GM18907 (cell line): Measurements from ENCODE around the gene VSTM2L.

Experiments
- ATAC-seq: cut with Tn5 transposase; IDR thresholded peaks from one replicate; pipeline ENCODE4 v1.9.1; 2021; ENCODE audit warnings: mild to moderate bottlenecking, moderate library complexity; ENCODE audit not compliant: unreplicated experiment

VSTM2L gene

GRCh38 chr20:37934634-37935375, 31.9 kb downstream of the VSTM2L start:
- ATAC-seq: no peak

GRCh38 chr20:37935435-37935834, 32.5 kb downstream of the VSTM2L start:
- no peak for ATAC-seq

GRCh38 chr20:37936041-37936440, 33.1 kb downstream of the VSTM2L start:
- no peak for ATAC-seq

GRCh38 chr20:37936451-37936850, 33.5 kb downstream of the VSTM2L start:
- no peak for ATAC-seq

GRCh38 chr20:37937686-37938085, 34.8 kb downstream of the VSTM2L start:
- ATAC-seq: no peak

GRCh38 chr20:37938181-37938750, 35.3 kb downstream of the VSTM2L start:
- no peak for ATAC-seq

- no peak for ATAC-seq
Measured at GRCh38 chr20:37938954-37939353, 36.0 kb downstream of the VSTM2L start.

- ATAC-seq: no peak
Measured at GRCh38 chr20:37939701-37940560, 37.0 kb downstream of the VSTM2L start.

- ATAC-seq: no peak
Measured at GRCh38 chr20:37940858-37941257, 37.9 kb downstream of the VSTM2L start.

- ATAC-seq: no peak
Measured at GRCh38 chr20:37941332-37941731, 38.4 kb downstream of the VSTM2L start.

- ATAC-seq: no peak
Measured at GRCh38 chr20:37941992-37942391, 39.1 kb downstream of the VSTM2L start.

- ATAC-seq: no peak
Measured at GRCh38 chr20:37943033-37943432, 40.1 kb downstream of the VSTM2L start.

- ATAC-seq: no peak
Measured at GRCh38 chr20:37943501-37944455, 40.9 kb downstream of the VSTM2L start.

GRCh38 chr20:37944456-37944981, 41.6 kb downstream of the VSTM2L start:
- no peak for ATAC-seq

- ATAC-seq: no peak
Measured at GRCh38 chr20:37945091-37945547, 42.2 kb downstream of the VSTM2L start.

GRCh38 chr20:37946946-37947345, 44.0 kb downstream of the VSTM2L start:
- ATAC-seq: no peak

- no peak for ATAC-seq
Measured at GRCh38 chr20:37947943-37948342, 45.0 kb downstream of the VSTM2L start.

GRCh38 chr20:37948956-37949355, 46.0 kb downstream of the VSTM2L start:
- ATAC-seq: no peak

GRCh38 chr20:37954190-37954589, 51.3 kb downstream of the VSTM2L start:
- no peak for ATAC-seq

- no peak for ATAC-seq
Measured at GRCh38 chr20:37954626-37955025, 51.7 kb downstream of the VSTM2L start.
